ENCODE results near the gene STK10.

STK10 gene

DNA sequence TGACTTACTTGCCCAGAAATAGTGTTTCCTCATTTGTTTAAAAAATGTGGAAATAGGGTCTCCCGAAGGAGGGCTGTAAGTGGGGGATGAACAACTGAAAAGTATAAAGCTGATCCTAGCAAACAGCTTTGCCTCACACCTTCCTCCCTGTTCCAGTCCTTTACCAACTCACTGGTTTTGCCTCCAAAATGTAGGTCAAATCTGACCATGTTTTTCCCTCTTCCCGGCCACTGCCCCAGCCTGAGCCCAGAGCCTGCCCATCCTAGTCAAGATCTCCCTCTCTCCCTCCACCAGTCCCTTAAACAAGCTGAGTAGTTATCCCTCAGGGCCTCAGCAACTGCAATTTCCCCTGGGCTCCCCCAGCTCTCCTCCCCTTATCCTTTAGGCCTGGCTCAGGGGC, 99.2 kb downstream of the STK10 start:
- DNase-seq (ENCODE audit: low read depth) = no peak

DNA sequence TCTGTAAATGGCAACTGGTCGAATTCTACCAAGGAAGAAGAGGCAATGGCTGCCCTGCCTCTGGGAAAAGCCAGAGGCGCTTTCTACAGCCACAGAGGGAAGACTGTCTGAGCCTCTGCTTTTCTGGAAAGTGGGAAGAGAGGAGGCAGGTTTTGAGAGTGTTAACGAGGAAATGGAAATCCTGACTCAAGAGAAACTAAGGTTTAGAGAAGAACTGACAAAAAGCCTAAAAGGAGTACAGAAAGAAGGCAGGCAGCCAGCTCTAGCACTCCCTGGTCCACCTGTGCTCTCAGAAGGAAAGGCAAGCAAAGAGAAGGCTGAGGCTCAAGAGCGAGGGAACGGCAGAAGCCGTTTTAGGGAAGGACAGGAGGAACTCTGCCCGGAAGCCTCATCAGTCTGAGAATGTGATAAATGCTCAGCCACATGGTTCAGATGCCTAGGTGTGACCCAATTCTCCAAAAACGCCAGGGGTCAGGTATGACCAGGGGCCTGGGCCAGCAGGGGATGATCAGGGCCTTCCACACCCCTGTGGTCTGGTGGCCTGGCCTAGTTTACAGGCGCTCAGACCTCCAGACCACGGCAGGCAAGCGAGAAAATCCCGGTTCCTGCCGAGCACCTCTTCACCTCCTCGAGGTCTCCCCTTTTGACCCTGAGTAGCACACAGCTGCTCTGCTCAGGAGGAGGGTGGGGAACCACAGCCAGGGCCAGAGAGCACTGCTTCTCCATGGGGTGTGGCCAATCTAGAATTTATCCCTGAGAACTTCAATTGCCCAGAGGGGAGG, 101.6 kb downstream of the STK10 start:
- DNase-seq (ENCODE audit: low read depth) = no peak

DNA sequence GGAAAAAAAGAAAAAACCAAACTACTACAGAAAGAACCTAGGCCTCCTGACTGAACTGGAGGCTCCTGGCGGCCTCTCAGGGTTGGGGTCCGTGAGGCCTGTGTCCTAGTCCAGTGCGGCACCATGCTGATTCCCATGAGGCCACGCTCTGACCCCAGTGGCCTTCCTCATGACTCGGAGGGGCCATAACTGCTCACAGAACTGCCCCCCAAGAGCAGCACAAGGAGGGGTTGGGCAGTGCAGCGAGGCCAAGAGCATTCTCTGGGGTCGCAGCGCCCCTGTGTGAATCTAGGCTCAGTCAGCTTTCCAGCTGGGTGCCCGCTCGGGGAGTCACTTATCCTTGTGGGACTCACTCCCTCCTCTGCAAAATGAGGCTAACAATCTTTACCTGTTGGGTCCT, 102.3 kb downstream of the STK10 start:
- DNase-seq (ENCODE audit: low read depth) = no peak

DNA sequence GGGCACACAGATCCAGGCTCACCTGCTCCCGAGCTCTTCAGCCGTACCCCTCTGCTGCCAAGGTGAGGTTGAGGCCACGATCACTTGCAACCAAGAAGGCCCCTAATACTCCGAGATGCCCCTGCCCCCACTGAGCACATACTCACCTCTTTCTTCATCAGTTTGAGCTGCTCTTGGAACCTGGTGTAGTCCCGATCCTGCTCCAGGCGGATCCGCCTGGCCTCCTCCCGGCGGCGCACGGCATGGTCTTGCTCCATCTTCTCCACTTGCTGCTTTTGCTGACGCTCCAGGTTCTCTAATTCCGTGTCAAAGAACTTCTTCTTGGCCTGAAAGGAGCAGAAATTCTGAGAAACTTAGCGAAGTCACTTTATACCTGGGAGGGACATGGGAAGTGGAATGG, 105.8 kb downstream of the STK10 start:
- no peak for DNase-seq (ENCODE audit: low read depth)

DNA sequence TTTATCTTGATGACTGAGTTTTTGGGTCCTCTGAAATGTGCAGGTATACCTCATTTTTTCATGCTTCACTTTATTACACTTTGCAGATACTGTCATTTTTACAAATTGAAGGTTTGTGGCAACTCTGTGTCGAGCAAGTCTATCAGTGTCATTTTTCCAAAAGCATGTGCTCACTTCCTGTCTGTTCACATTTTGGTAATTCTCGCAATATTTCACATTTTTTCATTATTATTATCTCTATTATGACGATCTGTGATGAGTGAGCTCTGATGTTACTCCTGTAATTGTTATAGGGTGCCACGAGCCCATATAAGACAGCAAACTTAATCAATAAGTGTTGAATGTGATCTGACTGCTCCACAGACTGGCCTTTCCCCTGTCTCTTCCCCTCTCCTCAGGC, 108.1 kb downstream of the STK10 start:
- no peak for DNase-seq (ENCODE audit: low read depth)

DNA sequence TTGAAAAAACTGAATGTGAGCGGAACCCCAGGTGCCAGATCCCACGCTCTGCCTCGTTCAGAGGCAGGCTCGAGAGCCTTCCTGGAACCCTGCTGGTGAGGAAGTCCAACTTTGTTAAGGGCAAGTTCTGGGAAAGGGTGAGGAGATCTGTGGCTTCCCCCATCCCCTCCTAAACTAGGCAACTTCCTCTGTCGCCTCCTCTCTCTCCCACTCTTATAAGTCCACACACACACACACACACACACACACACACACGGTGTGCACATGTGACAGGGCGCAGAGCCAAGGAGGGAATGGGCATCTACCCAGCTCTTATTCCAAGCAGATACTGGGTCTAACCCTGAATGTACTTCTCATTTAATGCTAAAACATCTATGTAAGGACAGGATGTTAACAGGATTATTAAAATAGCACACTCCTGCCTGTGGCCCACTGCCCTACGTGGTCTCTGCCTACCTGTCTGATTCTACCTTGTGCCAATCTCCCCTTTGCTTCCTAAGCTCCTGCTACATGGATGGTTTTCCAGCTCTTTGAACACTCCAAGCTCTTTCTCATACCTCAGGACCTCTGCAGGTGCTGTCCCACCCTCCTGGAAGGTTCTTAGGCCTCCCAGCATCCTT, 109.2 kb downstream of the STK10 start:
- no peak for DNase-seq (ENCODE audit: low read depth)

DNA sequence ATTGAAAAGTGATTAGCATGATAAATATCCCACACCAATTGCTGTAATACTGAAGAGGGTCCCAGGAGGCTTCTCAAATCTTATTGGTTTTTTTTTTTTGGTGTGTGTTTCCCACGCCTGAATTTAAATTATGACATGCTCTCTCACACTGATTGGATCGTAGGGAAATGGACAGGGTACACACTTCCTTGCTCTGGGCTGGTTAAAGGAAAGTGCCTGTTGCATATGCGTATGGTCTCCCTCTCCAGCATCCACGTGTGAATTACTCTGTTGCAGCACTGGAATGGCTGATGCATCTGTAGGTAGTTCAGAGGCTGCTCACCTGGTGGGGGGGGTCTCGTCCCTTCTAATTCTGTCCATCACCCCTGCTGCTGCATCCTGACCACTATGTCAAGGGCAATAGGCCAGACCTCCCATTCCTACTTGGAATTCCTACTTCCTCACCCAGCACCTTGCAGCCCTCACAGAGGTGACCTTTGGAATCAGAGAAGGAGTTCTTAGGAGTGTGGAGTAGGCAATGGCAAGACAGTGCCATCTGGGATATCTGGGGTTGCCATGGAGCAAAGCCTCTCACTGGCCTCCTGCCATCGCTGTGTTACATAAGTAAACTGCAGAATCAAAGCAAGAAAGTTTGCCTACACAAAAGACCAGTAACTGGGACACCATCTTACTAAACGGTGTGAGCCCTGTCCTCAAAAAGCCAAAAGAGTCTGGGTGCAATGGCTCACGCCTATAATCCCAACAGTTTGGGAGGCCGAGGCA, 110.2 kb downstream of the STK10 start:
- no peak for DNase-seq (ENCODE audit: low read depth)

DNA sequence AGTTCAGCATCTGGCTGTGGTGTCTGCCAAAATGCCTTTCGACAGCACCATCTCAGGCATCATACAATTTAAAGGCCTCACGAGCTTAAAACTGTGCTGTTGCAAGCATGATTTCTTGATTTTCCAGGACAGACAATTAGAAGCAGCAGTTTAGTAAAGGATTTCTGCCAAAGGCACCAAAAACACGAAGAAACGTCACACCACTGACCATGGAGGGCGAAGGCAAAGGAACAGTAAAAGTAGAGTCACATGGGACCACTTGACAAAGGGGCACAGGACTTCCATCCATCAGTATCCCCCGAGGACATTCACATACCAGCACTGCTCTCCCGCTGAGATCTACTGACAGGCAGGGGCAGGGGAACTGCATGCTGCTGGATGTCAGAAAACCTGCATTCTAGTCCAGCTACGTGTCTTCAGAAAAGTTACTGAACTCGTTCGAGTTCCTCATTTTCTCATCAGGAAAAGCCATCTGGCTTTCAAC, 111.2 kb downstream of the STK10 start:
- no peak for DNase-seq (ENCODE audit: low read depth)

DNA sequence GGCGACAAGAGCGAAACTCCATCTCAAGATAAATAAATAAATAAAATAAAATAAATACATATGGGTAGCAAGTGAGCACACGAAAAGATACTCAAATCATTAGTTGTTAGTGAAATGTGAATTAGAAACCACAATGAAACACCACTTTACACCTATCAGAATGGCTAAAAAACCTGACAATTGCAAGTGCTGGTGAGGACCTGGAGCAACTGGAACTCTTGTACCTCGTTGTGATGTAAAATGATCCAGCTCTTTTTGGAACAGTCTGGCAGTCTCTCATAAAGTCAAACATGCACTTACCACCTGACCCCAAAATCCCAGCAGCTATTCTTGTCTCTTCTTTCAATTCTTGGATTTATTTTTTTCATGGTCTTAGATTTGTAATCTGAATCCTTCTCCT, 112.4 kb downstream of the STK10 start:
- no peak for DNase-seq (ENCODE audit: low read depth)

DNA sequence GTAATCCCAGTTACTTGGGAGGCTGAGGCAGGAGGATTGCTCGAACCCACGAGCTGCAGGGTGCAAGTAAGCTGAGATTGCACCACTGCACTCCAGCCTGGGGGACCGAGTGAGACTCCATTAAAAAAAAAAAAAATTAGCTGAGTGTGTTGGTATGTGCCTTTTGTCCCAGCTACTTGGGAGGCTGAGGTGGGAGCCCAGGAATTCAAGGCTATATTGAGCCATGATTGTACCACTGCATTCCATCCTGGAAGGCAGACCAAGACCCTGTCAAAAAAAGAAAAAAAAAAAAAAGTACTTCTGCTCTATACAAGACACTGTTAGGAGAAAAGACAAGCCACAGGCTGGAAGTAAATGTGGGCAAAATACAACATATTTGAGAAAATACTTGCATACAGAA, 113.1 kb downstream of the STK10 start:
- DNase-seq (ENCODE audit: low read depth) = no peak

DNA sequence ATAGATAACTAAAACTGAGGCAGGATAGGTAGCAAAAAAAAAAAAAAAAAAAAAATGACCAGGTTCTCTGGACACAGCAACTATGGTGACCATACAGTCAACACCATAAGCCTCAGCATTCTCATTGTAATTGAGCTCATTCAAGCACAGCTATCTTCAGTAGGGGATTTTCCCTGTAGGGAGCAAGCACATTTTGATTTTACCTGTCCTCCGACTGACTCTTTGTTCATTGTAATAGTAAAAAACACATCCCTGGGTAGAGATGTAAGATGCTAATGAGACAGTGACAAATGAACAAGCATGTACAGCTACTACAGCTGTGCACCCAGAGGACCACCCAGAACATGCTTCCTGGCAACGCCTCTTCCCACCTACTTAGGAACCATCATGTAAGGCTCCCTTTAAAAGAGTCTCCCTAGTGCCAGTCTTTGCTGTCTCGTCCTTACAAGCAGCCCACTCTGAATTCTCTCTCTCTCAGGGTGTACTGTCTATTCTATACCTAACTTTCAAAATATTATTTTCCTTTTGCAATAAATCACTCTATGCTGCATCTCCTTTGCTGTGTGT, 116.6 kb downstream of the STK10 start:
- no peak for DNase-seq (ENCODE audit: low read depth)

DNA sequence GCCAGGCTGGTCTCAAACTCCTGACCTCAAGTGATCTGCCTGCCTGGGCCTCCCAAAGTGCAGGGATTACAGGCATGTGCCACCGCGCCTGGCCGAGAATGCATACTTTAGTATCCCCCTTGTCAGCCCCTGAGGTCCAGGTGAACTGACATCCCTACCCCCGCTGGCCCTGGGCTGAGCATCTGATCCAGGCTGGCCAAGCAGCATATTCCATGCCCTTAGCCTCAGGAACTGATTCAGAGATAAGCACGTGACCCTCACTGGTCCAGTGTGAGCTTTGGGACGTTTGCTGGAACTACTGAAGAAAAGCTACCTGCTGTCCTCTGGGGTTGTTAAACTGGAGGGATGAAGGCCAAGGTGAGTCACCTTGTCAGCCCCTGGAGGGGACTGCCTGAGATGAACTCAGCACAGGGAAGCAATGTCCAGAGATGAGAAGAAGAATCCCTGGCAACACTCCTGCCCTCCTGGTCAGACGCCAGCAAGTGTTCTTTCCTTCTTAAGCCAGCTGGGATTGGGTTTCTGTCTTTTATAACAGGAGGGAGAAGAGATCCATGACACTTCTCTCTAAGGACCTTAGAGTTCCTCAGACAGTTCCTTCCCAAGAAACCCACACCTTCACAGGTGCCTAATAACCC, 122.5 kb downstream of the STK10 start:
- DNase-seq (ENCODE audit: low read depth) = no peak

DNA sequence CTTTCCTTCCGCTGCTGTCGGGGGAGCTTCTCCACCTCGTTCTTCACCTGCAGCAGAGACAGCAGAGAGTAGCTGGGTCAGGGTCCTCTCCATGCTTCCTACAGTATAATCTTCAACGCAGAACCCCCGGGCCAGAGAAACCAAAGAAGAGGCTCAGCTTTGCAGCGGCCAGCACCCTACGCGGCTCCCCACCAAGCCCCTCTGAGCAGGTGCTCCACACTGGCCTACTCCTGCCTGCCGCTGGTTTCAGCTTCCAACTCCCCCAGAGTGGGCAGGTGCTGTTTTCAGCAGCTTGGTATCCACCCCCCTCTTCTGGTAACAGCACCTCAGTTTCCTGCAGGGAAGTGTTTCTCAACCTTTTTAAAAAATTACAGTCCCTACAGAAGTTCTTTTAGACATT, 123.3 kb downstream of the STK10 start:
- DNase-seq (ENCODE audit: low read depth) = no peak

DNA sequence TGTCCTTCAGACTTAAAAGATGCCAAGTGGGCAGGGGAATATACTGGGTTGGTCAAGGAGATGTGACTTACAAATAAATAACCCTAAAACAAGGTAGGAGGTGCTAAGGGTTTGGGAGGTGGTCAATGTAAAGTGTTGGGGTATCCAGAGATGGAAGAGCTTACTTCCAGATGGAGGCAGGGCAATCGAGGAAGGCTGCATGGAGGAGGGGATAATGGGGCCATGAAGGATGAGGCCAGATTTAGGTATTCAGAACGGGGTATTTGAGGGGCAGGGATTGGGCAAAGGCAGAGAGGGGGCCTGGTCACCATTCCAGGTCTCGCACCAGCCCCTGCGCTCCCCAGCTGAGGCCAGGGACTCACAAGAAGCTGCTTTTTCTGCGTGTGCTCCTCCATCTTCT, 123.7 kb downstream of the STK10 start:
- DNase-seq (ENCODE audit: low read depth) = no peak

DNA sequence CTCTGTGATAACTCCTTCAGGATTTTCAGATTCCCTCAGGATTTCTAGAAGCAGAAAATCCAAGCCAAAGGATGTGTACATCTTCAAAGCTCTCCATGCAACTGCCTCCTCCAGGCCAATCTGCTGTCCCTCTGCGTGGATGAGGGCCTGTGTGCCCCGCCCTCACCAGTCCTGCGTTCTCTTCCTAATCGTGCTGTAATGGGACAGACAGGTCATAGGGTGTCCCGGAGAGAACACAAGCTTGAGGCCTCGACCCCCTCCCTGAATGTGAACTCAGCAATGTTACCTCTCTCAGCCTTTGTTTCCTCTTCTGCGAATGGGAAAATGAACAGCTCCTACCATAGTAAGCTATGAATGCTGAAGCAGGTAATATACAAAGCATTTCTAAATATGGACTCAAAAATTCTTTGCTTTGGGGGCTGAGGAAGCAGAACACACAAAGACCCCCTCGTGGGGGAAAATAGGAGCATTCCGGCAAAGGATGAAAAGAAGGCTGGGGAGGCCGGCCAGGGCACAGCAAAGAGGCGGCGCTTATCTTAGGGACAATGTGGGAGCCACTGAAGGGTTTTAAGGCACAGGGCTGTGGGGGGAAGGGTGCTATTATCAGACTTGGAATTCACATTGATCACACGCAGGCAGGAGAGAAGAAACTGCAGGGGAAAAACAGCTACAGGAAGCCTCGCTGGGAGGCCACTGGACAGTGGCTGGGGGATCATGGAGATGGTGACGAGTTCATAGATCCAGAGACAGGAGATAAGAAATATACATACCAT, 124.4 kb downstream of the STK10 start:
- DNase-seq (ENCODE audit: low read depth) = no peak

DNA sequence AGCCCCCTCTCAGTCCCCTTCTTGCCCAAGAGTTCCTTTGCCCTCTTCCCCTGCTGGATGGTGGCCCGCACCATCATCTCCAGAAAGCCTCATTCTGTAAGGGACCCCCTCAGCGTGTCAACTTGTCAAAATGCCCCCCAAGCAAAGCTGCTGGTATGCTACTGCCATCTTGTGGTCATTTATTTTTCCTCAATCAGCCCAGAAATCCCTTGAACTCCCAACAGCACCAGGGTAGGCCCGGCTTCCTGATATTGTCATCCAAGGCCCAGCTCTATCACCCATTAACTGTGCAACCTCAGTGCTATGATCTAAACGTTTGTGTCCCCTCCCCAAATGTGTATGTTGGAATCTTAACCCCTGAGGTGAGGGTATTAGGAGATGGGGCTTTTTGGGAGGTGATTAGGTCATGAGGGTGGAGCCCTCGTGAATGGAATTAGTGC, 128.3 kb downstream of the STK10 start:
- no peak for DNase-seq (ENCODE audit: low read depth)

DNA sequence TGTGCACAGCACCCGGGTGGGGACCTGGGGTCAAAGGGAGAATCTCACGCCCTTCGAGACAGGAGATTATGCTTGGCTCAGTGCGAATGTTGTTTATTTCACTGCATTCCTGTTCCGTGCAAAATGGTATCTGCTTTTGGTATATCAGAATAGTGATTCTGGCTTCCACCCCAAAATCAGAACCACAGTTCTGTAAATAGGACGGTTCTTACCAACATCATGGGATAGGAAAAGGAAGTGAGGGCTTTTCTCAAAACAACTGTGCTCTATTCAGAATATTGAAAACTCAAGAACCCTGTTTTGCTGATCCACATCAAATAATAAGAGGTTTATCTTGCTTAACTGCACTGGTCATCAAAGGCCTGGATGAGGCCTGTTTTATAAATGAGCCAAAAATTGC, 129.9 kb downstream of the STK10 start:
- DNase-seq (ENCODE audit: low read depth) = no peak

DNA sequence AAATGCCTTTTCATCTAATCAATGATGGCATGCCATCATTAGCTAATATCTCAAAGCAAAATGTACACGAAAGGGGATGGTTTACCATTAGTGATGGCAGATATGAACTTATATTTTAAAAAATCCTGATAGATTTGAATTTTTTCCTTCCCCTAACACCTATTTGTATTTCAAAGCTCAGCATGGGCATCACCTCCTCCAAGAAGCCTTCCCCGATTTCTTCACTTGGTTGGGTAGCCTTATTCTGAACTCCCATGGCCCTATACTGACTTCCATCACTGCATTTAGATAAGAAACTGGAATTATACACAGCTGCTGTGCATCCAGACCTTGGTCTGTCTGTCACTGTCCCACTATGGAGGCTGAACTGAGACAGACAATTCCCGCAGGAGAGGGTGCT, 132.0 kb downstream of the STK10 start:
- no peak for DNase-seq (ENCODE audit: low read depth)

DNA sequence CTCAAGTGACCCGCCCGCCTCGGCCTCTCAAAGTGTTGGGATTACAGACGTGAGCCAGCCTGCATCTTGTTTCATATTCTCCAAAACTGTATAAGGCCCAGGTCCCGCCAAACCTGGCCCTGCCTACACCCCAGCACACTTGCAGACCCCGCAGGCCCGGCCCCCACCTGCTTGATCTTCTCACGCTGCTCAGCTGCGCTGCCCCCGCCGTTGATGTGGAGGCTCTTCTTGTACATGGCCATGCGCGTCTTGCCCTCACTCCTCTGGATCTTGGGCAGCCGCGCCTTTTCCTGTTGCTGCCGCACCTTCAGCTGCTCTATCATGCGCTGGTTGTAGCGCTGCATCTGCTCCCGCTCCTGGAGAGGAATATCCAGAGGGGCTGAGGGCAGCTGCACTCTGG, 132.6 kb downstream of the STK10 start:
- no peak for DNase-seq (ENCODE audit: low read depth)

DNA sequence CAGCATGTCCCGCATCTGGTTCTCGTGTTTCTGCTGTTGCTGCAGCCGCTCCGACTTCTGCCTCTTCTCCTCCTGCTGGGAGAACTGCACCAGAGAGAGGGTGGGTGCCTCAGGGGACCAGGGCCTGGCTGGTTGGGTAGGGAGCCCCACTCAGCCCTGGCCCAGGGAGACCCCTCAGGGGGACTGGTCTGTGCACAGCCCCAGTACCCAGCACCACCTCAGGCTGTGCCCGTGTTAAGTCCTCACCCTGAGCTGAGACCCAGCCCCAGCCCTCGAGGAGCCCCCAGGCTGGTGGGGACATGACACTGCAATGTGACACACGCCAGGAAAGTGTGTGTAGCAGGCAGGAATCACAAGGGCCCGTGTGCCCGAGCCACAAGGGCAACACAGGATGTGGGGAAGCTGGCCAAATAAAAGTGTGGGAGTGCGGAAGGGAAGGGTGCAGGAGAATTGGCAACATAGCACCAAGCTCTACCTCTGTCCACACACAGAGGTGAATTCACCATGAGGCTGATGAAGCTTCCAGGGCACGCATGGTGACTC, 133.3 kb downstream of the STK10 start:
- no peak for DNase-seq (ENCODE audit: low read depth)
